Stromal cell of bone marrow (primary cell): ENCODE results near the gene FBXO5.

ENCODE experiments used
- DNase-seq: peaks from one replicate; pipeline ENCODE4 v3.0.0-alpha.2; 2012; ENCODE audit warnings: low read depth

FBXO5 gene

GRCh38 chr6:152950240-152950639 is 32.6 kb downstream of the FBXO5 start:
- DNase-seq: no peak

GRCh38 chr6:152948150-152948768 is 34.6 kb downstream of the FBXO5 start:
- peak; percentile 36 for DNase-seq

GRCh38 chr6:152946995-152947394 is 35.8 kb downstream of the FBXO5 start:
- no peak for DNase-seq

GRCh38 chr6:152946484-152946883 is 36.4 kb downstream of the FBXO5 start:
- DNase-seq: no peak

GRCh38 chr6:152943260-152943897 is 39.5 kb downstream of the FBXO5 start:
- no peak for DNase-seq

GRCh38 chr6:152942319-152942869 is 40.4 kb downstream of the FBXO5 start:
- no peak for DNase-seq

GRCh38 chr6:152941746-152942145 is 41.1 kb downstream of the FBXO5 start:
- DNase-seq: no peak

- DNase-seq: no peak
These were observed 50.0 kb downstream of the FBXO5 start for GRCh38 chr6:152932865-152933264.

- DNase-seq: no peak
These were observed 60.1 kb downstream of the FBXO5 start for GRCh38 chr6:152922706-152923105.
